GM18870 (cell line): ENCODE measurements around the gene SLC25A28.

Source experiments
- ATAC-seq: cut with Tn5 transposase; IDR thresholded peaks from one replicate; pipeline ENCODE4 v1.9.1; 2021; ENCODE audit warnings: moderate library complexity; ENCODE audit not compliant: unreplicated experiment

Gene SLC25A28, protein sequence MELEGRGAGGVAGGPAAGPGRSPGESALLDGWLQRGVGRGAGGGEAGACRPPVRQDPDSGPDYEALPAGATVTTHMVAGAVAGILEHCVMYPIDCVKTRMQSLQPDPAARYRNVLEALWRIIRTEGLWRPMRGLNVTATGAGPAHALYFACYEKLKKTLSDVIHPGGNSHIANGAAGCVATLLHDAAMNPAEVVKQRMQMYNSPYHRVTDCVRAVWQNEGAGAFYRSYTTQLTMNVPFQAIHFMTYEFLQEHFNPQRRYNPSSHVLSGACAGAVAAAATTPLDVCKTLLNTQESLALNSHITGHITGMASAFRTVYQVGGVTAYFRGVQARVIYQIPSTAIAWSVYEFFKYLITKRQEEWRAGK

GRCh38 chr10:99619851-99620710 is at the start of gene SLC25A28:
SLC25A28 (minus strand) TSS chr10:99620439; CDS start chr10:99620335, 104 bp downstream.
- peak; percentile 91 for ATAC-seq

DNA sequence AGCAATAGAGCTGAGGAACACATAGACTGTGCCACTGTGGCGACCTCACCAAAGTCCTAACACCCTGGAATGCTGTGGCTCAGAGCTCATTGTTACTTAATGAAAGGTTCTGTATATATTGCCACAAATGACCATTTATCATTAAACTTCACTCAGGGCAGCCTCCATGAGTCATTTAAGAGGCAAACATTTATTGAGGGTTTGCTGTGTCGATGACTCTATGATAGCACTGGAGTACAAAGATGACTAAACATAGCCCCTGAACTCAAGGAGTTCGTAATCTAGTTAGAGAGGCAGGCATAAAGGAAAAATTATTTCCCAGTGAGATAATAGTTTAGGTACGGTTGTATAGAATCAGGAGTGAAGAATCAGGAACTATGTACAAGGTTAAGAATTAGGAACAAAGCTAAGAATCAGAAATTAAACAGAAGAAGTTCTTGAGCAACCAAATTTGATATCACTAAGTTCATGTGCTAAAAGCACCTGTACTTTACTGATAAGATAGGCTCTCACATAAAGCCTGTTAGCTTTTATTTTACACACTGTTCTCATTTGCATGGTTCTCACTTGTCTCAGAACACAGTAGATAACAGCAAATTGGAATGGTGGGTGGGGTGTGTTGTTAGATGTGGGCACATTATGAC is 47.0 kb upstream of the SLC25A28 start:
- no peak for ATAC-seq

GRCh38 chr10:99665304-99665703 is 45.1 kb upstream of the SLC25A28 start:
- no peak for ATAC-seq

- ATAC-seq: no peak
These were observed 41.1 kb upstream of the SLC25A28 start for GRCh38 chr10:99661377-99661763.

DNA sequence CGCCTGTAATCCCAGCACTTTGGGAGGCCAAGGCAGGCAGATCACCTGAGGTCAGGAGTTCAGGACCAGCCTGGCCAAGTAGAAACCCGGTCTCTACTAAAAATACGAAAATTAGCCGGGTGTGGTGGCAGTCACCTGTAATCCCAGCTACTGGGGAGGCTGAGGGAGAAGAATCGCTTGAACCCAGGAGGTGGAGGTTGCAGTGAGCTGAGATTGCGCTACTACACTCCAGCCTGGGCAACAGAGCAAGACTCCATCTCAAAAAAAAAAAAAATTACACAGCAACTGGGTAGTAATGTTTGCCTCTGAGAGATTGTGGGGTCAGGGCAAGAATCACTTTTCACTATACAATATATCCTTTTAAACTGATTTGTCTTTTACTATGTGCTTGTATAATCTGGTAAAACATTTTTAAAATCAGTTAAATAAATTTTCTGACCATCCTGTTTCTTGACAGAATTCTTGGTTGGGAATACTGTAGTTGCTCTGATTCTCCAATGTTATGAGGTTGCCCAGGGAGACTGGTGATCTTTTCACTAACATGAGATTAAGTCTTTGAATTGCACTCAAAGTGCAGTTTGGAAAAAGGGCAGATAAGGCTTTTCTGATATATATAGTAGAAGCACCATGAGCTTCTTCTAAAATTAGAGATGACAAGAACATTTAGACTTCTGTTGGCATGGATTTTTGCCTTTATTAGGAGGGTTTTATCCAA is 40.6 kb upstream of the SLC25A28 start:
- ATAC-seq: no peak

DNA sequence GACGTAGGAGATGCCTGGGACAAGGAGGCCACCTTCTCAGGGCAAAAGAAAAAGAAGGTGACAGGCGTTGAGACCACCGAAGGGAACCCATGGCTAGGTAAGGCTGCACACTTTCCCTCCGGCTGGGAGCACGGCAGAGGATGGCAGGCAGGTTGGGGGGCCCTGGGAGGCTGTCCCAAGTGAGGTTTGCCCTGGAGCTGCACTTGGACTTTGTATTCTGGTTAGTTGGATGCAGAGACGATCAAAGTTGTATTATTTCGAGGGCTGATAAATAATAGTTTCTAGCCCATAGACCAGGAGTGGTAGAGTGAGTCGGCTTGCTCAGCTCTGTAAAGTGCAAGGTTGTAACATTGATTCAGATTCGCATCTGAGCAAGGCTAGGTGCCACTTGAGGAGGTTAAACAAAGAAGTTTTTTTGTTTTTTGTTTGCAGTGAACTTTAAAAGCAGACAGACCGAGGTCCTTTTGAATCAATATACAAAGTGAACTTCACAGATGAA is 39.7 kb upstream of the SLC25A28 start:
- ATAC-seq: no peak

DNA sequence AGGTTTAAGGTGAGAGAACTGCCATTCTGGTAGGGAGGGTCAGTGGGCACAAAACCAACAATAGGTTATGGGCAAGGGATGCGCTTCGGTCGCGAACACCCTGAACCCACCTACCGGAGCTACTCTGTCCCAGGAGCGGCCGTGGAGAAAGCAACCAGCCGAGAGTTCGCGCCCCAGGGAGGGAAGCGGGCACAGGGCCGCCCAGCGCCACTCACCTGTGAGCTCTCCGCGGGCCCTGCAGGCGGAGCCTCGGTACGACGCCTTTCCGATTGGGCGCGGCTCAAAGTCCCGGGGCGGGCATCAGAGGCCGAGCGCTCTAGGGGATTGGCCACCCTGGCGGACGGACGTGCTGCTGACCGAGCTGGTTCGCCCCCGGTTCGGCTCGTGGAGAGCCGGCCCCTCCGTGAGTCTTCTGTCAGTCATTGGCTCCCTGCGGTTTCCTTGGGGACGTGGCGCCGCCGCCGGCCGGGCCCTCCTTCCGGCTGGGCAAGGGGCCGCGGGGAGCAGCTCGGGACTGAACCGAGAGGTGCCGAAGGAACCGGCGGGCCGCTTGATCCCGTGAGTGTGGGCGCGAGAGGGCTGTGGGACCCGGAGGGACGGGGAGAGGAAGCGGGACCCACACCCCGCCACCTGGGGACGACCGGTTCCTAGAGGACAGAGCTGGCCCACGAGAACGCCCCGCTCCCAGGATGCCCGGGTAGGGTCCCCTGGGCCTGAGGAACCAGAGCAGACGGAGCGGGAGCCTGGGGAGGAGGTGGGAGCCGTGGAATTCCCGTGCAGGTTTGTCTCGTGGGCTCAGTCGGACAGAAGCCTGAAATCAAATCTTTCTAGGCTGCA is 39.0 kb upstream of the SLC25A28 start, which contains the start of gene ENTPD7:
ENTPD7 (plus strand) TSS at position 479 of the 837 bp plus-strand sequence. CDS start 448 bp downstream, outside the sequence.
- peak; percentile 97 for ATAC-seq

GRCh38 chr10:99658622-99659030 is 38.4 kb upstream of the SLC25A28 start:
- ATAC-seq: no peak

DNA sequence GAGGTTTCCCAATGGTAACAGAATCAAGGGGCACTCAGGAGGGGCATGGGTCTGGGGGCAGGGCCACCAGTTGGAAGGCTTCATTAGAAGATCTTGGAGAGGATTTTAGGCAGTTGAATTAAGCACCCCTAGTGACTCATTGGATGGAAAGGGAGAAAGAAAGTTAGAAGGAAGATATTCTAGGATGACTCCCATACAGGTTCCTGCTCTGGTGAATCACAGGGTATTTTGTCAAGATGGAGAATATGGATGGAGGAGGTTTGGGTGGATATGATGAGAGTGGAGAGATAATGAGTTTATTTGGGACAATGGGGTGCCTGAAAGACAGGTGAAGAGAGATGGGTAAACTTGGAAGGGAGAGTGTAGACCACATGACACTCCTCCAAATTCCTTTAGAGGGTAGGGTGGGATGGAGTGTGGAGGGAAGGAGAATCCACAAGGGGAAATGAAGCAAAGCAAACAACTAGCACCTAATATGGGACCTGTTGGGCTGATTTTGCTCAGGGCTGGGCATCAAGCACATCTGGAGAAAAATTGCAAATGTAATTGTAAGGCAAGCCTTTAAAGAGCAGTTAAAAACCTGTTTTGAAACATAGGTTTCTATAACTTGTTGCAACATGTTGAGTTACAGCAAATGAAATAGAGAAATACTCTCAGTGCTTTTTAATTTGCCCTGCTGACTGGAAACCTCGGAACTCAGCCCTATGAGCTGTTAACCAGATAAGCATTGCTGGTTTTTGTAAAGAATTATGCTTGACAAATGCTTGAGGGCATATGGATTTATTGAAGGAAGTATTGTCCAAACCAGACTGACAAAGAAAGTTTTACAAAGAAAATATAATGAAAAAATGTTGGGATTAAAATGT is 36.2 kb upstream of the SLC25A28 start:
- ATAC-seq: no peak

GRCh38 chr10:99654390-99655175 is 34.3 kb upstream of the SLC25A28 start:
- no peak for ATAC-seq

DNA sequence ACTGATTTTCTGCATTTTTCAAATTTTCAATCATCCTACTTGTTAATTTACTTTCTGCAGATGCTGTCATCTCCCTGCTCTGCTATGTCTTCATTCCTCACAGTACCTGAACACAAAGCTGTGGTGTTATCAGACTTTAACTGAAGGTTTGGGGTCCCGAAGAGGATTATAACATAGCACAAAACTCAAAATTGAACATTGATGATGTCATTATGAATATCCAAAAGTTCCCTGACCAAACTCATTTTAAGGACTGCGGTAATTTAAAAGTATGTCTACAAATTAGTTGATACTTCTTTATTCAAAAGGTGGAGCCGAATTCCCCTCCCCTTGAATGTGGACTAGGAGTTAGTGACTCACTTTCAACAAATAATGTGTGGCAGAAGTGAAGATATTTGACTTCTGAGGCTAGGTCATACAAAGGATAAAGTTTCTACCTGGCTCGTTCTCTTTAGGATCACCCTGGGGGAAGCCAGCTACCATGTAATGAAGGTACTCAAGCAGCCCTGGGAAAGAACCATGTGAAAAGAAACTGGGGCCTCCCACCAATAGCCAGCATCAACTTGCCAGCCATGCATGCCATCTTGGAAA is 32.7 kb upstream of the SLC25A28 start:
- ATAC-seq: no peak

DNA sequence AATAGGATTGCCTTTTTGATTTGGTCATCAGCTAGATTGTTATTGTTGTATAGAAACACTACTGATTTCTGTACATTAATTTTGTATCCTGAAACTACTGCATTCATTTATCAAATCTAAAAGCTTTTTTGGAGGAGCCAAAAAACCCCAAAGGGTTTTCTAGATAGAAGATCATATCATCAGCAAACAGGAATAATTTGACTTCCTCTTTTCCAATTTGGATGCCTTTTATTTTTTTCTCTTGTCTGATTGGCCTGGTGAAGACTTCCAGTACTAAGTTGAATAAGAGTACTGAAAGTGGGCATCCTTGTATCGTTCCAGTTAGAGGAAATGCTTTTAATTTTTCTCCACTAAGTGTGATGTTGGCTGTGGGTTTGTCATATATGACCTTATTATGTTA is 28.5 kb upstream of the SLC25A28 start:
- ATAC-seq: no peak

- ATAC-seq: no peak
These were observed 27.4 kb upstream of the SLC25A28 start for GRCh38 chr10:99647601-99648151.

- no peak for ATAC-seq
These were observed 13.6 kb upstream of the SLC25A28 start for GRCh38 chr10:99633832-99634231.

DNA sequence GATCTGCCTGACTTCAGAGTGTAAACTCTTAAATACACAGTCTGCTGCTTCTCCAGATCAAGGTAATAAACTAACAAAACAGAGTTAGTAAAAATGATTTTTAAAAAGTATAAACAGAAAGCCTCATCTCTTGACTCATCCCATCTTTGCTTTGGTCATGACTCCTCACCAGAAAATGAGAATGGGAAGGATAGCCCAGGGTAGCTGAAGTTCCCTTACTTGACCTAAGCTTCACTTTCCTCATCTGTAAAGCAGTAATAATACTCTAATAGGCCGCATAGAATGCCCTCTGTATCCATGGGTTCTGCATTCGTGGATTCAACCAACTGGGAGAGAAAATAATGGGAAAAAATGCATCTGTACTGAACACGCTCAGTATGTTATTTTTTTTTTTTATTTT is 11.3 kb upstream of the SLC25A28 start:
- ATAC-seq: no peak

DNA sequence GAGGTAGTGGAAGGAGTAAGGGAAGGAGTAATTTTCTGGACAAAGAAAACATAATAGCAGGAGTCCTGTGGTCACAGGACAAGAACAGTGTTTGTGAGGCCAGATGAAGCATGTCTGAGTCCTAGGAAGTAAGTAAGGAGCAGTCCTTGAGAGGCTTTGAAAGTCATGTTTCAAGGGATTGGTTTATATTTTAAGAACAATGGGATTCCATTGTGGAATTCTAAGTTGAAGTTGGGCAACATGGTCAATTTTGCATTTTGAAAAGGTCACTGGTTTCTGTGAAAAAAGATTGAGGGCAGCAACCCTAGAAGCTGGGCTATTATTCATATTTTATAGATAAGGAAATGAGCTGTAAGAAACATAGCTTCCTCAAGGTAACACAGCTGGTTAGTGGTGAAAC is 10.8 kb upstream of the SLC25A28 start:
- ATAC-seq: no peak

GRCh38 chr10:99630433-99630832 is 10.2 kb upstream of the SLC25A28 start:
- no peak for ATAC-seq
